ENCODE data around the gene PTPN5.
"Not testable (repeated sequence)": the region's sequence is repeated elsewhere in the genome, so short reads cannot be mapped to it uniquely, and the experiment has no call there.

PTPN5 gene

DNA sequence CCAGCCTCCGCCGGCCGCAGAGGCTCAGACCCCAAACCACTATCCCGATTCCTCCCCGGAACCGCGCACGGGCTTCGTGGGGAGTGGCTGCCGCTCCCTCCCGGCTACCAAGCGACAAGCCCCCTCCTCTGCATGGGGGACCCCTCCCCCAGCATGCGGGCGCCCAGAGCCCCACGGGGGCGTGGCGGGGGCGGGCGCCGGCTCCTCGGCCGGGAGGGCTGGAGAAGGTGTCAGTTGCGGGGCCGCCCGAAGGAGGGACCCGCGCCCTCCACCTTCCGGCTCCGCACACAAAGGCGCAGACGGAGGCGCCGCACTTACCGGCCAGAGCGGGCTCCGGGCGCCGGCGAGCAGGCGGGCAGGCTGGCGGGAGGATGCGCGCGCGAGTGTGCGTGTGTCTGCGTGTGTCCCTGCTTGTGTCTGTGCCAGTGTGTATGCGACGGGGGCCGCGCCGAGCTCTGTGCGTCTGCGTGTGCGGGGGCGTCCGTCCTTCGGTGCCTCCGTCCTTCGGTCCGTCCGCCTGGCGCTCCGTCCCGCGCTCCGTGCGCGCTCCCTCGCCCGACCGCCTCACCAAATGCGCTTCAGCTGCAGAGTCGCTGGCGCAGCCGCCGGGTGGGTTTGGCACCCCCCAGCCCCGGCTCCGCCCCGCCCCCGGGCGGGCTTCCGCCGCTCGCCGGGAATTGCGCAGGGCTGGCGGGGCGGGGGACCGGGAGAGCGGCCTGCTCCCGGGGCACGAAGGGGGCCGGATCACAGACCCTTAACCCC is at the start of gene PTPN5:
PTPN5 (minus strand) TSS at position 592 of the 762 bp plus-strand sequence. CDS start 19,840 bp downstream, outside the sequence.
- no peak for DNase-seq

- no peak for DNase-seq
These were observed 44.8 kb upstream of the PTPN5 start for GRCh38 chr11:18836417-18836816.

DNA sequence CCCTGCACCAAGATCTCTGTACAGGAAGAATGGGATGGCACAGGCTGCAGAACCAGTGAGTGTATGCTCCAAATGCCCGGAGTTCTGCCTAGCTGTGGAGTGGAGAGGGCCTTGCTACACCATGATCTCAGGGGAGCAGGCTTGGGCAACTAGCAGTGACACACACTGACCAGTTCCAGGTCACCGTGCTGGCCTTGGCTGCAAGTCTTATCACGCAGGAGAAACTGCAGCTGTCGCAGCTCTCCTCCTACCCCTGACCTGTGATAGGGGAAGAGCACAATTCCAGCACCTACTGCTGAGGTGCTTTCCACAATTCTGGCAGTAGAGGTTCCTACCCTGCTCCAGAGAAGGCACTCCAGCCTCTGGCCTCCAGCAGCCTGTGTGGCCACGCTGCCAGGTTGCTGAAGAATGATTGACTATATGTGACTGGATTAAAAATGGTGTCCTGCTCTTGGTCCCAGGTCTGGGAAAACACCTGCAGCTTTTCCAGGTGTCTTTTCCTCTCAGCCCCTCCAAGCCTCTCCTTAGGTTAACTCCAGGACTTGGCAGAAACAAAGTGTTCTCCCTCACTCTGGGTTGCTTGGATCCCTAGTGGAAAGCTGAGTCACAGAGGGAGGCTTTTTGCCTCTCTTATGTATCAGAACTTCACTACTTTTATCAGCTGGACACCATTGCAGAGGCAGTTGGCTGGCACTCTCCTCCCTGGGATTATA is 43.3 kb upstream of the PTPN5 start:
- DNase-seq = no peak

GRCh38 chr11:18820160-18820559 is 28.6 kb upstream of the PTPN5 start:
- DNase-seq = not testable (repeated sequence)

DNA sequence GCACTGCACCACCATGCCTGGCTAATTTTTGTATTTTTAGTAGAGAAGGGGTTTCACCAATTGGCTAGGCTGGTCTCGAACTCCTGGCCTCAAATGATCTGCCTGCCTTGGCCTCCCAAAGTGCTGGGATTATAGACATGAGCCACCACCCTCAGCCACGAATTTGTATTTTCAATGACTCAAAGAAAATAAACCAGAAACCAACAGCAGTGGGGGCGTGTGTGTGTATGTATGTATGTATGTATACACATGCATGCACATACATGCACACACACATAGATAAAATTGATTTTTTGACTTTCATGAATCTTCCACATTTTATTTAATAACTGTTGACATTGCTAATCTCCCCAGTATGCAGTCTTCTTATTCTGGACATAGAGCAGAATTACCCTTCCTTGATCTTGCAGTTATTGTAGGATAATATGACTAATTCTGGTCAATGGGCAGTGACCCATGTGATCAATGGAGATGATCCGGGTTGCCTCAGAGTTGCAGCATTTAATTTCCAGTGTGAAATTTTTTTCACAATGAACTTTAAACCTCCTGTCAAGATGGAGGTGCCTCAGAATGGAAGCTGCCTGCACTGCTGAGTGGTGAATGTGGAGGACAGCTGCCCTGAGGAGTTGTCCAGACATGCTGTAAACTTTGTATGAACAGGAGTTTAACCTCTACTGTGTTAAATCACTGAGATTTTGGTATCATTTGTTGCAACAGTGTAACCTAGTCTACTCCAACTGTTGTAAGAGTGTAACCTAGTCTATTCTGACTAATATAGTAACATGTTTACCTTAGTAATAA is 12.8 kb upstream of the PTPN5 start:
- no peak for DNase-seq

- DNase-seq = peak; percentile 49
These were observed 11.0 kb upstream of the PTPN5 start for GRCh38 chr11:18802381-18803257.

GRCh38 chr11:18798799-18799469 is 7.3 kb upstream of the PTPN5 start:
- no peak for DNase-seq

- DNase-seq = no peak
These were observed 3.4 kb upstream of the PTPN5 start for GRCh38 chr11:18794956-18795355.

- DNase-seq = no peak
These were observed 1.2 kb upstream of the PTPN5 start for GRCh38 chr11:18792827-18793226.

DNA sequence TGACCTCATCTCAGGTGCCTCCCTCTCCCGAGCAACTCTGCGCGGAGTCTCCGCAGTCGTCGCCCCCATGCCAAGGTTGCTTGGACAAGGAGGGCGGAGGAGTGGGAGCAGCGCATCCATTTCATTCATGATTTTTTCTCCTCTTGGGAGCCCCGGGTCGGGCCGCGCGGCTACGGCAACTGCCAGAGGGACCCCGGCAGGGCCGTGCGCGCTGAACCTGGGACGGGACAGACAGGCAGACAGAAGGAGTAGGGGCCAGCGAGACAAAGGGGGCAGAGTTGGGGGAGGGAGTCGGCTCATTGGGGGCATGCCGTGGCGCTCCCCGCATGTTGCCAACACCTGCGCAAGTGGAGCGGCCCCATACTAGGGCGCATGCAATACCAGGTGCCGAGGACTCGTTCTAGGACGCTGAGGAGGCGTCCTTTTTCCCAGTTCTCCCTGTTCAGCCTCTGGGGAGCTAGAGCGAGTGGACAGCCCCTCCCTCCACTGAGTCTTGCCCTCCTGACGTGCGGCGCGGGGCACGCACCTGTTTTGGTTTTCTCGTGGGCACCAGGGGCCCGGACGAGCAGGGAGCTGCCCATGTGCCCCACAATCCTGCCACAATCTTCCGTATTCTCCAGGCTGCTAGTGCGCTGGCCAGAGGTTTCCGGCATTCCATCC is 501 bp upstream of the PTPN5 start:
- no peak for DNase-seq

DNA sequence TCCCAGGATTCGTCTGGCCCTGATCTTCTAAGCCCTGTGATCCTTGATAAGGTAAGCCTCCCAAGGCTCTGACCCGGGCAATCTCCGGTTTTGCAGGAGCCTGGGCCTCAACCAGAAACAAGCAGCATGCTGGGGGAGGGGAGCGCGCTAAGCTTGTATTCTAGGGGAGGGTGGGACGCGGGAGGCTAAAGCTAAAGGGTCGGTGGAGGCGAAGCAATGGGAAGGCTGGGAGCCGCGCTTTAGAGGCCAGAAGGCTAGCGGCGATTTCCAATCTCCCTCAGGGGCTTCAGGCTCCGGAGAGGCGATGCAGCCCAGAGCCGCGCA is 753 bp downstream of the PTPN5 start:
- DNase-seq = no peak

GRCh38 chr11:18789942-18790341 is 1.7 kb downstream of the PTPN5 start:
- no peak for DNase-seq

DNA sequence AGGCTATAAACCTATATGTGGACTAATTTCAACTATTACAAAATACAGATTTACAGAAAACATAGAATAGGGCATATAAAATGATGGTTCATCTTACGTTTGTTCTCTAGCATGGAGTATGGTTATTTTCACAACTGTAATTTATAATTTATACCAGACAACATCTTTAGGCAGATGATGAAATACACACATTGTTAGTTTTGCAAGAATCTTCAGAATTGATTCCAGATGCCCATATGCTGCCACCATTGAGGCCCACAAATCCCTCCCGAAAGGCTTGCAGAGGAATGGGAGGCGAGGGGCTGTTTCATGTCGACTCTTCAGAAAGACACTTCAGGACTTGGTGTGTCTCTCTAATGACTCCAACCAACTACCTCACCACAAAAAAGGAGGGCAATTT is 6.2 kb downstream of the PTPN5 start:
- no peak for DNase-seq

GRCh38 chr11:18780896-18781295 is 10.7 kb downstream of the PTPN5 start:
- no peak for DNase-seq

- DNase-seq = no peak
These were observed 11.3 kb downstream of the PTPN5 start for GRCh38 chr11:18780329-18780728.

- DNase-seq = no peak
These were observed 13.1 kb downstream of the PTPN5 start for GRCh38 chr11:18778468-18778867.

- DNase-seq = no peak
These were observed 15.3 kb downstream of the PTPN5 start for GRCh38 chr11:18776324-18776723.

GRCh38 chr11:18775492-18776292 is 15.9 kb downstream of the PTPN5 start:
- peak; percentile 45 for DNase-seq

- no peak for DNase-seq
These were observed 16.8 kb downstream of the PTPN5 start for GRCh38 chr11:18774801-18775200.

DNA sequence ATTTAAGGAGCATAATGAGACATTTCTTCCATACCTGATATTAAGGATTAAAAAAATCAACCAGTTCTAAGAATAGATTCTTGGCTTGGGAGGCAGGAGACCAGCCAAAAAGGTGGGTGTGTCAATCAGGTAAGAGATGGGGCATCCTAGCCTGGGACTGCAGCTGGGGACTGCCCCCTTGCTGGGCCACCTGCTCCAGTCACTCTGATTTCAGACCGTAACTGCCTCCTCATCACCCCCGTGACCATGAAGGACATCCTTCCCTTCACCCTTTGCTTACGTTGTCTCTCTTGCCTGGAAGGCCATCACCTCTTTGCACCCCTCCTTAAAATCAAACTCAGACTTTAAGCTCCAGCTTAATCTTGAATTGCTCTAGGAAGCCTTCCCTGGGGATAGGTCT is 17.9 kb downstream of the PTPN5 start:
- no peak for DNase-seq

DNA sequence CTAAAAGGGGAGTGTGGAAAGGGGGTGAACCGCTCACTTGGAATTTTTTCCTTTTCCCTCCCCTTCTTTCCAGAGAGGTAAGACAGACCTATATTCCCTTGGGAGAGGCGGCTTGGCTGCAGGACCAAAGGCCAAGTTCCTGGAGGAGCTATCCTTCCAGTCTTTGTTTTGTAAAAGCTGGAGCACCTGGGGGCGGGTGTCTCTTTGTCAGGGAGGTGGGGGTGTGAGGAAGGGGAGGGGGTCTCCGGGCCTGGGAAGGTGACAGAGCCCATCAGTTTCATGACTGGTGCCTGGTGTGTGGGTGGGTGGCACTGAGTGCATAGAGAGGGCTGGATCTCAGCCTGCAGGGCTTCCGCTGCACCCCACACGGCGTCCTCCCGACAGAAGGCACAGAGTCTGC is 18.5 kb downstream of the PTPN5 start:
- DNase-seq = no peak
